Mucosa of descending colon (tissue), 3 donors: ENCODE data around the gene NUDT21. TPM values are rescaled to one million over a fixed set of nuclear protein-coding genes. Genes with fewer than 3 reads are reported as not detected.
"Not testable (repeated sequence)": the region's sequence is repeated elsewhere in the genome, so short reads cannot be mapped to it uniquely, and the experiment has no call there.

Experiments
- ATAC-seq: fragments of 200-7000 bp; cut with Tn5 transposase; one replicate; pipeline ENCODE4 v1.9.1; 2020; ENCODE audit warnings: mild to moderate bottlenecking, moderate library complexity
- DNase-seq, 3 donors: peaks; one replicate each; pipeline ENCODE4 v3.0.0-alpha.2; 2020
- H3K36me3 ChIP-seq: fragments of 200-600 bp; one replicate; pipeline ENCODE4 v1.8.0; 2021; ENCODE audit warnings: low read depth, mild to moderate bottlenecking
- H3K4me1 ChIP-seq: fragments of 200-600 bp; one replicate; pipeline ENCODE4 v1.8.0; 2021; ENCODE audit warnings: low read depth, mild to moderate bottlenecking
- H3K4me3 ChIP-seq: fragments of 200-600 bp; one replicate; pipeline ENCODE4 v1.8.0; 2021; ENCODE audit warnings: mild to moderate bottlenecking
- H3K9me3 ChIP-seq: fragments of 200-600 bp; one replicate; pipeline ENCODE4 v1.8.0; 2021; ENCODE audit warnings: mild to moderate bottlenecking
- intact Hi-C, 2 donors: fragments of 100-400 bp; cut with DNase I in 1 of 2; cut with micrococcal nuclease in 1 of 2; formaldehyde crosslinking; loops; one replicate each; pipeline versions ENCODE4 v1.11.0 to v1.11.1; 2022; cut with DNase I, micrococcal nuclease
- total RNA-seq, 3 donors: library from RNA; stranded (reverse); fragmentation: NEBNext Ultra II Directional in 2 of 3; extraction: Animal tissue kit (Norgen Biotek cat#: 25700) in 2 of 3; gene quantifications; one replicate each; pipeline versions ENCODE4 v1.2.1 to v1.2.4, GENCODE V29; 2021 to 2023
- TF ChIP-seq, protein P1 (sequence below): fragments of 200-600 bp; IDR thresholded peaks from one replicate; pipeline ENCODE4 v1.8.0; 2022; ENCODE audit warnings: antibody characterized with exemption, mild to moderate bottlenecking
- donor health status: DM: no; HTN: no; CAD: no; lungs with moderate emphysema.
- donor health status: DM: no; HTN: no; CAD: no.
- donor health status: DM: no; HTN: yes; CAD: no.

NUDT21 gene
- total RNA-seq, 3 donors from 2014 or later: 64.4 to 94.2 (median 74.9) TPM

- DNase-seq (no peak), ATAC-seq (no peak)
- Histone ChIP-seq H3K36me3 (no peaks in the 10 kb centered on the region), H3K4me3 (no peak overlapping the region), H3K4me1 (no peaks in the 10 kb centered on the region), H3K9me3 (peaks cover 15% of the 10 kb centered on the region)
- TF ChIP-seq, protein P1, sequence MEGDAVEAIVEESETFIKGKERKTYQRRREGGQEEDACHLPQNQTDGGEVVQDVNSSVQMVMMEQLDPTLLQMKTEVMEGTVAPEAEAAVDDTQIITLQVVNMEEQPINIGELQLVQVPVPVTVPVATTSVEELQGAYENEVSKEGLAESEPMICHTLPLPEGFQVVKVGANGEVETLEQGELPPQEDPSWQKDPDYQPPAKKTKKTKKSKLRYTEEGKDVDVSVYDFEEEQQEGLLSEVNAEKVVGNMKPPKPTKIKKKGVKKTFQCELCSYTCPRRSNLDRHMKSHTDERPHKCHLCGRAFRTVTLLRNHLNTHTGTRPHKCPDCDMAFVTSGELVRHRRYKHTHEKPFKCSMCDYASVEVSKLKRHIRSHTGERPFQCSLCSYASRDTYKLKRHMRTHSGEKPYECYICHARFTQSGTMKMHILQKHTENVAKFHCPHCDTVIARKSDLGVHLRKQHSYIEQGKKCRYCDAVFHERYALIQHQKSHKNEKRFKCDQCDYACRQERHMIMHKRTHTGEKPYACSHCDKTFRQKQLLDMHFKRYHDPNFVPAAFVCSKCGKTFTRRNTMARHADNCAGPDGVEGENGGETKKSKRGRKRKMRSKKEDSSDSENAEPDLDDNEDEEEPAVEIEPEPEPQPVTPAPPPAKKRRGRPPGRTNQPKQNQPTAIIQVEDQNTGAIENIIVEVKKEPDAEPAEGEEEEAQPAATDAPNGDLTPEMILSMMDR: no peak
- intact Hi-C loops: no loop called here
These were observed 68.2 kb downstream of the NUDT21 start for GRCh38 chr16:56382901-56383355.

- no peak for ATAC-seq
- Histone ChIP-seq H3K36me3 (no peaks in the 10 kb centered on the region), H3K9me3 (peaks cover 15% of the 10 kb centered on the region), H3K4me1 (no peaks in the 10 kb centered on the region), H3K4me3 (no peak overlapping the region)
- TF ChIP-seq, protein P1: no peak
- DNase-seq: no peak
- intact Hi-C loops: no loop called here
These were observed 68.7 kb downstream of the NUDT21 start for GRCh38 chr16:56382459-56382858.

- intact Hi-C loops, ATAC-seq, DNase-seq, H3K36me3 ChIP-seq, H3K4me1 ChIP-seq, H3K4me3 ChIP-seq: not testable (repeated sequence)
- peaks cover 15% of the 10 kb centered on the region for H3K9me3 ChIP-seq
These were observed 70.2 kb downstream of the NUDT21 start for GRCh38 chr16:56380778-56381485.

Other genes with a start within 250 kb of the NUDT21 start
- 100 to 1,000 TPM in 2 of 3 donors, 10 to 100 TPM in 1; 83.3 to 116 (median 102) TPM for gene AMFR, start 25.8 kb downstream of the NUDT21 start, total RNA-seq
- gene OGFOD1, start 222 bp upstream of the NUDT21 start, total RNA-seq: 10 to 100 TPM; 17.4 to 27.8 (median 23.6) TPM
- 10 to 100 TPM; 26.9 to 33.4 (median 30.2) TPM for gene BBS2, start 68.7 kb upstream of the NUDT21 start, total RNA-seq
- not detected for gene MT4, start 113.7 kb upstream of the NUDT21 start, total RNA-seq
- 1 to 10 TPM in 2 of 3 donors, not detected in 1; 3.0 to 8.8 TPM for gene MT3, start 138.2 kb upstream of the NUDT21 start, total RNA-seq
- gene MT2A, start 157.3 kb upstream of the NUDT21 start, total RNA-seq: 100 to 1,000 TPM in 2 of 3 donors, 10 to 100 TPM in 1; 100.0 to 211 (median 206) TPM
- gene MT1E, start 174.4 kb upstream of the NUDT21 start, total RNA-seq: 100 to 1,000 TPM in 2 of 3 donors, 10 to 100 TPM in 1; 86.6 to 343 (median 237) TPM
- 10 to 100 TPM in 2 of 3 donors, 1 to 10 TPM in 1; 9.5 to 40.0 (median 23.3) TPM for gene MT1M, start 181.3 kb upstream of the NUDT21 start, total RNA-seq
- gene MT1A, start 187.3 kb upstream of the NUDT21 start, total RNA-seq: 1 to 10 TPM; 4.5 to 9.7 (median 8.9) TPM
- not detected for gene MT1B, start 200.6 kb upstream of the NUDT21 start, total RNA-seq
- gene MT1F, start 206.6 kb upstream of the NUDT21 start, total RNA-seq: 10 to 100 TPM in 2 of 3 donors, 1 to 10 TPM in 1; 6.1 to 35.5 (median 27.8) TPM
- 100 to 1,000 TPM in 1 of 3 donors, 10 to 100 TPM in 1, 1 to 10 TPM in 1; 7.3 to 210 (median 83.8) TPM for gene MT1G, start 216.7 kb upstream of the NUDT21 start, total RNA-seq
- 10 to 100 TPM in 1 of 3 donors, 1 to 10 TPM in 2; 1.5 to 52.8 (median 9.4) TPM for gene MT1H, start 218.5 kb upstream of the NUDT21 start, total RNA-seq
- gene MT1X, start 231.1 kb upstream of the NUDT21 start, total RNA-seq: 100 to 1,000 TPM in 1 of 3 donors, 10 to 100 TPM in 2; 78.3 to 157 (median 84.1) TPM